Fibroblast of the aortic adventitia (primary cell): ENCODE data around the gene FNTB. TPM values are rescaled to one million over a fixed set of nuclear protein-coding genes. Genes with fewer than 3 reads are reported as not detected.

Source experiments
- DNase-seq: peaks from one replicate; pipeline ENCODE4 v3.0.0-alpha.2; 2010; ENCODE audit warnings: low read depth
- H3K4me3 ChIP-seq: 2 replicates; pipeline ENCODE4 v1.5.1; 2011; ENCODE audit warnings: low read depth, mild to moderate bottlenecking, control low read depth, low read length, moderate library complexity
- CTCF ChIP-seq: IDR thresholded peaks from 2 replicates; pipeline ENCODE4 v1.5.1; 2011; ENCODE audit warnings: mild to moderate bottlenecking, low read length, control low read depth, inconsistent platforms; ENCODE audit not compliant: insufficient read depth
- total RNA-seq: library from RNA; depleted of rRNA; stranded (reverse); fragments of >200 nt; gene quantifications from 2 replicates; pipeline ENCODE4 v1.2.3, GENCODE V29; 2012; ENCODE audit warnings: low replicate concordance

FNTB gene
- total RNA-seq, 1 donor, result 19.3 TPM

DNA sequence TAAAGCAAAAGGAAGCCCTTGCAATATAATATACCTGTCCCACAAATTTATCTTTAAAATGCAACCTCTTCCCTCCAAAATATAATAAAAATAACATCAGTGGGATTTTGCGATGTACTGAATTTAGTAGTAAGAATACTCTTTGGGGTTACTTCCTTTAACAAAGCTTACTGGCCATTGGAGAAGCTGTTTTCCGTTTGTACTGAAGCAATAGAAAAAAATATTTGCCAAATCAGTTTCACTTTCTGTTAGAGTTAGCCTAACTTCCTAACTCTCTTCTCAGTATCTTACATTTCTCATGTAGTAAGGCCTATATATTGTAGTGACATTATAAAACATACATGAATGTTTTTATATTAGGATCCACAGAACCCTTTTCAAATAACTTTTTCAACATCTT is 111.9 kb downstream of the FNTB start:
- peak; percentile 59 for DNase-seq
- H3K4me3 ChIP-seq, result peak overlapping the region; percentile 15
- no peak for TF ChIP-seq CTCF

DNA sequence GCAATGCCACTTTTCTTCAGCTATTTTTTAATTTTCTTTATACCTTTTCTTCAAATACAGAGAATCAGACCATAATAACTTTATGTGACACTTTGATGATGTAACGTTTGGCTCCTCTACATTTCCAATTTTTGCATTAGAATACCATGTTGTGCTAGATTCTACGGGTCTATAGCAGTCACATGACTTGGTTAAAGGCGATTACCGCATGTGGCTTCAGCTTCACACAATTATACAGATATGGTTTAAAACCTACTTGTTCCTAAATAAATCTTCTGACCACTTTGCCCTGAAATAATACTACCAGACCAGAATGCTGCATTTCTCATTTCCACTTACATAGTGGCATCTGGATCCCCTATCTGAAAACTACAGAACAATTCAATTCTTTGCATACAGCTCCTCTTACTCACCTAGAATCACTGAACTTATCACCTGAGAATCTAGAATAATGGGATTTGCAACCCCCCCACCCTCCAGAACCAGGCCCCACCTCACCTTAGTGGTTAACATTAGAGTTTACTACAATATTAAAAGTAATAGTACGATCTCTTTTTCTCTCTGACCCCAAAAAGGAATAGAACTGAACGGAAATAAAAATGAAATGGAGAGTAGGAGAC is 114.3 kb downstream of the FNTB start:
- peak; percentile 13 for DNase-seq
- H3K4me3 ChIP-seq, result peak overlapping the region; percentile 80
- TF ChIP-seq CTCF, result no peak

DNA sequence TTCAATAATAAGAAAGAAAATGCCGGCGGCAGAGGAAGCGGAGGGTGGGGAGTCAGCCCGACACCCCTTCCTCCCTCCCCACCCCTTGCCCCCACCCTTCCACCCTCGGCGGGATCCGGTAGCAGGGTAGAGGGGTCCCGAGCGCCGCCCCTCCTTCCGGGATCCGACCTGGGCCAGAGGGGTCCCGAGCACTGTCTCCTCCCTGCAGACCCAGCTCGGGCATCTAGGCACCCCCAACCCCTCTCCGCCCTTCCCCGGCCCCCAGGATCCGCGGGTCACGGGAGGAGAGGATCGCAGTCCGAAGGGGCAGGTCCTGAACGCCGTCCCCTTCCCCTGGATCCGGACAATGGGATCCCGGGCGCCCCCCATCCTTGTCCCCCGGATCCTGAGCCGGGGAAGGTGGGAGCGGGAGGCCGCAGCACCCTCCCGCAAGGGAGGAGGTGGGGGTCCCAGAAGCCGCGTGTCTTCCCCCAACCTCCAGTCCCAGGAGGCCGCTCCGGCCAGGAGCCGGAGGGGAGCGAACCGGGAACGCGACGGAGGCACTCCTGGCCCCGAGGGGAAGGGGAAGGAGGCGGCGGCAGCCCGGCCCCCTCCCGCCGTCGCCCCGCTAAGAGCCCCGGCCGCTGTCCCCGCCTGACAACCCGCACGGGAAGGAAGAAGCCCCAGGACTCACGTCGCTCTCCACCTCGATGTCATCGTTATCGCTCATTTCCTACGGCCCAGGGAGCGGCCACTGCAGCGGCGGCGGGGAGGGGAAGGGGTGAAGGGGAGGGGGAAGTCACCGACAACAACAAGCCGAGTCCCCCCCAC is 115.1 kb downstream of the FNTB start:
- DNase-seq, result no peak
- H3K4me3 ChIP-seq, result peak overlapping the region; percentile 80
- no peak for TF ChIP-seq CTCF

DNA sequence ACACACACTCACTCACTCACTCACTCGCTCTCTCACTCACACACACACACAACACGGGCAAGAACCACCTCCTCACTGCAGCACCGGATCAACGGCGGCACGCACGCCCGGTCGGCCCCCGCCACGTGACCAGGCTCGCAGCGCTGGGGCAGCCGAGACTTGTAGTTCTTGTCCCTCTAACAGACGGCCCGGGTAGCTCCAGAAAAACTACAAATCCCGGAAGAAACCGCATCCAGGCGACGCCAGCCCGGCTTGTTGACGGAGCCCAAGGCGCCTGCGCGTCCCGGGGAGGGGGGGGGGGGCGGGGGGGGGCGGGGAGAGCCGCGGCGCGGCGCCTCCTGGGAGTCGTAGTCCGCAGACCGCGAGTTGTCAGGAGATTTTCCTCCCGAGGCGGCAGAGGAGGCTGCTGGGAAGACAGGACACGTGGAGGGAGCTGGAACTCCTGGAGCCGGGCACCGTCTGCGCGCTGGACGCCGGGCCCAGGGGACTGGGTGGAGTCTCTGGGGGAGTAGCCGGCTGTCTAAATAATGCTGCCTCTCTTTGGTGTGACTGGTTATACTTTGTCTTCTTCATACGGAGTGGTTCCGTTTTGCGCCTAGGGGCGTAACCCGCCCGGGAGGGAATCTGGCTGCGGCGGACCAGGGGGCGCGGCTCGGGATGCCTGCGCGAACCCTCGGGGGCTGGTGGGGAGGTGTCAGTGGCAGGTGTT is 115.9 kb downstream of the FNTB start, which contains the start of gene MAX:
MAX (minus strand) TSS at position 77 of the 709 bp plus-strand sequence. CDS start 178 bp downstream, outside the sequence.
- TF ChIP-seq CTCF, result no peak
- peak within 1 kb of the TSS; percentile 80 for H3K4me3 ChIP-seq
- peak; percentile 99 for DNase-seq

GRCh38 chr14:65103150-65103760 is 116.6 kb downstream of the FNTB start:
- DNase-seq, result peak; percentile 29
- peak; percentile 21 for TF ChIP-seq CTCF
- H3K4me3 ChIP-seq, result peak overlapping the region; percentile 77

- DNase-seq, result no peak
- no peak for TF ChIP-seq CTCF
- H3K4me3 ChIP-seq, result no peak overlapping the region
Observed at GRCh38 chr14:65104791-65105190, 118.1 kb downstream of the FNTB start.
